Measurements from ENCODE around the gene GSTO2.

DNA sequence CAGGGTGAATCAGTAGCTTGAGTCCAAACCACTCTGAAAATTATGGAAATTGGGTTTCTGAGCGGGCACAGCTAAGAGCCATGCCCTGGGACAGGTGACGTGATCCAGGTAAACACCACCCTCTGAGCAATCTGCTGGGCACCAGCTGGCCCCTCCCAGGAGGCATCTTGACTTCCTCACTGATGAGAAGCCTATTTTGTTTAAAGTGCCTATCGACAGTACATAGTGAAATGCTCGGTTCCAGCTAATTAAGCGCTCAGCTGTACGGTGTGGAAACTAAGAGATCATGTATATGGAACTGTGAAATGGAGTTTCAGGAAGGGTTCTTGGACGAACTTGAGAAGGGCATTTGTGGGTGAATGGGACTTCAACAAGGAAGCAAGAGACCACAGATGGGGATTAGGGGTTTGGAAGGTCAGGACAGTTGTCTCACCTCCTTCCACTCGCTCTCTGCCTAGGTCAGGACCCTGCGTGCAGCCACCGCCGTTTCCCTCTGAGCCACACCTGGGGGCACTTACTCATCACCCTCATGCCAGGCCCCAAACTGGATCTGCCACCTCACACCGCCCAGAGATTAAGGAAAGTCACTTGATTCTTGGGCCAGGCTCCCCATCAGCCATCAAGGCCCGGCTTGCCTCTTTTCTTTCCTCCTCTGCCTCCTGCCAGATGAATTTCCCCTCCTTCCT lies 66.1 kb downstream of the GSTO2 start:
- TF ChIP-seq, protein P1, sequence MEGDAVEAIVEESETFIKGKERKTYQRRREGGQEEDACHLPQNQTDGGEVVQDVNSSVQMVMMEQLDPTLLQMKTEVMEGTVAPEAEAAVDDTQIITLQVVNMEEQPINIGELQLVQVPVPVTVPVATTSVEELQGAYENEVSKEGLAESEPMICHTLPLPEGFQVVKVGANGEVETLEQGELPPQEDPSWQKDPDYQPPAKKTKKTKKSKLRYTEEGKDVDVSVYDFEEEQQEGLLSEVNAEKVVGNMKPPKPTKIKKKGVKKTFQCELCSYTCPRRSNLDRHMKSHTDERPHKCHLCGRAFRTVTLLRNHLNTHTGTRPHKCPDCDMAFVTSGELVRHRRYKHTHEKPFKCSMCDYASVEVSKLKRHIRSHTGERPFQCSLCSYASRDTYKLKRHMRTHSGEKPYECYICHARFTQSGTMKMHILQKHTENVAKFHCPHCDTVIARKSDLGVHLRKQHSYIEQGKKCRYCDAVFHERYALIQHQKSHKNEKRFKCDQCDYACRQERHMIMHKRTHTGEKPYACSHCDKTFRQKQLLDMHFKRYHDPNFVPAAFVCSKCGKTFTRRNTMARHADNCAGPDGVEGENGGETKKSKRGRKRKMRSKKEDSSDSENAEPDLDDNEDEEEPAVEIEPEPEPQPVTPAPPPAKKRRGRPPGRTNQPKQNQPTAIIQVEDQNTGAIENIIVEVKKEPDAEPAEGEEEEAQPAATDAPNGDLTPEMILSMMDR (IDR thresholded peaks at IDR 0.05), result no peak
- no peak for TF ChIP-seq EP300 (IDR thresholded peaks at IDR 0.05; ENCODE audit: low read depth)

Measured in transverse colon (tissue), 3 donors.